BJ (cell line): Measurements from ENCODE around the gene GPD1L. TPM values are rescaled to one million over a fixed set of nuclear protein-coding genes. Genes with fewer than 3 reads are reported as not detected.

Experiments used
- CTCF ChIA-PET: fragments of 350-600 bp; formaldehyde crosslinking; extraction: SDS; loops from one replicate; lab custom pipeline; 2021; ENCODE audit warnings: antibody characterized with exemption, inconsistent platforms; lab: Yijun Ruan, JAX
- POLR2A ChIA-PET: fragments of 300-600 bp; sonication (Branson Sonifier 250); formaldehyde crosslinking; extraction: SDS; loops from one replicate; lab custom pipeline; 2021; ENCODE audit warnings: antibody characterized with exemption; lab: Charles Lee
- DNase-seq: peaks from one replicate; pipeline ENCODE4 v3.0.0-alpha.2; 2011; ENCODE audit warnings: low read depth
- H3K27me3 ChIP-seq: 2 replicates; pipeline ENCODE4 v1.6.0; 2011; ENCODE audit warnings: low read length; ENCODE audit not compliant: control insufficient read depth, insufficient read depth
- H3K36me3 ChIP-seq: 2 replicates; pipeline ENCODE4 v1.5.1; 2011; ENCODE audit warnings: low read length; ENCODE audit not compliant: control insufficient read depth, insufficient read depth
- H3K4me3 ChIP-seq: 2 replicates; pipeline ENCODE4 v1.5.1; 2011; ENCODE audit warnings: low read depth, mild to moderate bottlenecking, control low read depth, low read length
- CTCF ChIP-seq: IDR thresholded peaks from 2 replicates; pipeline ENCODE4 v1.5.1; 2011; ENCODE audit warnings: low read depth, mild to moderate bottlenecking, control low read depth, inconsistent platforms, low read length, moderate library complexity; ENCODE audit not compliant: insufficient read depth
- polyA plus RNA-seq: library from polyadenylated mRNA; depleted of rRNA; stranded (reverse); fragments of >200 nt; gene quantifications from 2 replicates; pipeline ENCODE4 v1.2.3, GENCODE V29; 2011

GPD1L gene
- polyA plus RNA-seq, 1 experiment = 4.2 TPM

GRCh38 chr3:32126305-32127015 lies 20.0 kb downstream of the GPD1L start:
- Histone ChIP-seq H3K27me3 (no peaks in the 10 kb centered on the region), H3K4me3 (no peak overlapping the region), H3K36me3 (no peaks in the 10 kb centered on the region)
- CTCF ChIA-PET = interaction anchor here (0.6 to 1.3 kb wide), 2 partner anchors 12 to 30 kb away, joined by 3 read pairs; no protein-coding TSS in a partner anchor
- POLR2A ChIA-PET = no interaction called here
- no peak for DNase-seq
- TF ChIP-seq CTCF = no peak

- H3K36me3 ChIP-seq = no peaks in the 10 kb centered on the region
- ChIA-PET CTCF (interaction anchor here (1.3 kb wide), 1 partner anchor 13 kb away, joined by 3 read pairs; no protein-coding TSS in a partner anchor), POLR2A (no interaction called here)
- no peaks in the 10 kb centered on the region for H3K27me3 ChIP-seq
- no peak for TF ChIP-seq CTCF
- H3K4me3 ChIP-seq = no peak overlapping the region
- no peak for DNase-seq
Measured at GRCh38 chr3:32127219-32127826, 20.9 kb downstream of the GPD1L start.

- POLR2A ChIA-PET = no interaction called here
- no peak for DNase-seq
- Histone ChIP-seq H3K27me3 (no peaks in the 10 kb centered on the region), H3K36me3 (no peaks in the 10 kb centered on the region), H3K4me3 (no peak overlapping the region)
- no peak for TF ChIP-seq CTCF
- CTCF ChIA-PET = interaction anchor here (1.4 kb wide), 1 partner anchor 15 kb away, joined by 4 read pairs; no protein-coding TSS in a partner anchor
Measured at GRCh38 chr3:32128936-32129335, 22.5 kb downstream of the GPD1L start.

- Histone ChIP-seq H3K4me3 (no peak overlapping the region), H3K36me3 (no peaks in the 10 kb centered on the region), H3K27me3 (no peaks in the 10 kb centered on the region)
- ChIA-PET CTCF (interaction anchor here (1.0 kb wide), 1 partner anchor 326 kb away, joined by 4 read pairs; no protein-coding TSS in a partner anchor), POLR2A (no interaction called here)
- DNase-seq = no peak
- TF ChIP-seq CTCF = no peak
Measured at GRCh38 chr3:32129832-32130231, 23.4 kb downstream of the GPD1L start.

GRCh38 chr3:32132121-32132520 lies 25.7 kb downstream of the GPD1L start:
- DNase-seq = no peak
- Histone ChIP-seq H3K4me3 (no peak overlapping the region), H3K36me3 (no peaks in the 10 kb centered on the region), H3K27me3 (no peaks in the 10 kb centered on the region)
- POLR2A ChIA-PET = no interaction called here
- no peak for TF ChIP-seq CTCF
- CTCF ChIA-PET = no interaction called here
